ENCODE results near the gene TSPAN9.

DNA sequence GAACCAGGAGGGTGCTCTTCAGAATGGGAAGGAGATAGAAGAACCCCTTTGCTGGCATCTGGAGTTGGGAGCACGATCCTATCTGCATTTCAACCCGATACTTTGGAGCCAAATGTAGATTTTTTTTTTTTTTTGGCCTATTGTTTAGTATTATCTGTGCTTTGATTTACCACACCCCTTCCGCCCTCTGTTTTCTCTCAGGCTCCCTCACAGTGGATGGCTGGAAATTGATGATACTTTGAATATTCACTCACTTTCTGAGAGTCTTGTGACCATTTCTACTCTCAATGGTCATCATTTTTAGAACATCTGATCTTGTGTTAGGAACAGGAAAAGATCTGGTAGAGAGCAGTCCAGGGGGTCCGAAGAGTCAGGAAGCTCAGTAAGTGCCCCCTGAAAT lies 9.0 kb downstream of the TSPAN9 start:
- TF ChIP-seq, protein P1, sequence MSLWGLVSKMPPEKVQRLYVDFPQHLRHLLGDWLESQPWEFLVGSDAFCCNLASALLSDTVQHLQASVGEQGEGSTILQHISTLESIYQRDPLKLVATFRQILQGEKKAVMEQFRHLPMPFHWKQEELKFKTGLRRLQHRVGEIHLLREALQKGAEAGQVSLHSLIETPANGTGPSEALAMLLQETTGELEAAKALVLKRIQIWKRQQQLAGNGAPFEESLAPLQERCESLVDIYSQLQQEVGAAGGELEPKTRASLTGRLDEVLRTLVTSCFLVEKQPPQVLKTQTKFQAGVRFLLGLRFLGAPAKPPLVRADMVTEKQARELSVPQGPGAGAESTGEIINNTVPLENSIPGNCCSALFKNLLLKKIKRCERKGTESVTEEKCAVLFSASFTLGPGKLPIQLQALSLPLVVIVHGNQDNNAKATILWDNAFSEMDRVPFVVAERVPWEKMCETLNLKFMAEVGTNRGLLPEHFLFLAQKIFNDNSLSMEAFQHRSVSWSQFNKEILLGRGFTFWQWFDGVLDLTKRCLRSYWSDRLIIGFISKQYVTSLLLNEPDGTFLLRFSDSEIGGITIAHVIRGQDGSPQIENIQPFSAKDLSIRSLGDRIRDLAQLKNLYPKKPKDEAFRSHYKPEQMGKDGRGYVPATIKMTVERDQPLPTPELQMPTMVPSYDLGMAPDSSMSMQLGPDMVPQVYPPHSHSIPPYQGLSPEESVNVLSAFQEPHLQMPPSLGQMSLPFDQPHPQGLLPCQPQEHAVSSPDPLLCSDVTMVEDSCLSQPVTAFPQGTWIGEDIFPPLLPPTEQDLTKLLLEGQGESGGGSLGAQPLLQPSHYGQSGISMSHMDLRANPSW (CRISPR knock-in tag; IDR thresholded peaks at IDR 0.05): no peak
- TF ChIP-seq TCF3 (CRISPR knock-in tag; IDR thresholded peaks at IDR 0.05): no peak
- no peak for TF ChIP-seq TCF7 (IDR thresholded peaks at IDR 0.05; ENCODE audit: borderline replicate concordance)
- no peak for TF ChIP-seq STAT5B (CRISPR knock-in tag; IDR thresholded peaks at IDR 0.05)
- no peak for TF ChIP-seq ZNF232 (CRISPR knock-in tag; IDR thresholded peaks at IDR 0.05)
- TF ChIP-seq POLR2AphosphoS5 (IDR thresholded peaks at IDR 0.05; ENCODE audit: control insufficient read depth, insufficient read depth, low read depth, low read length): no peak
- TF ChIP-seq EHMT2 (IDR thresholded peaks at IDR 0.05): no peak
- TF ChIP-seq, protein P2, sequence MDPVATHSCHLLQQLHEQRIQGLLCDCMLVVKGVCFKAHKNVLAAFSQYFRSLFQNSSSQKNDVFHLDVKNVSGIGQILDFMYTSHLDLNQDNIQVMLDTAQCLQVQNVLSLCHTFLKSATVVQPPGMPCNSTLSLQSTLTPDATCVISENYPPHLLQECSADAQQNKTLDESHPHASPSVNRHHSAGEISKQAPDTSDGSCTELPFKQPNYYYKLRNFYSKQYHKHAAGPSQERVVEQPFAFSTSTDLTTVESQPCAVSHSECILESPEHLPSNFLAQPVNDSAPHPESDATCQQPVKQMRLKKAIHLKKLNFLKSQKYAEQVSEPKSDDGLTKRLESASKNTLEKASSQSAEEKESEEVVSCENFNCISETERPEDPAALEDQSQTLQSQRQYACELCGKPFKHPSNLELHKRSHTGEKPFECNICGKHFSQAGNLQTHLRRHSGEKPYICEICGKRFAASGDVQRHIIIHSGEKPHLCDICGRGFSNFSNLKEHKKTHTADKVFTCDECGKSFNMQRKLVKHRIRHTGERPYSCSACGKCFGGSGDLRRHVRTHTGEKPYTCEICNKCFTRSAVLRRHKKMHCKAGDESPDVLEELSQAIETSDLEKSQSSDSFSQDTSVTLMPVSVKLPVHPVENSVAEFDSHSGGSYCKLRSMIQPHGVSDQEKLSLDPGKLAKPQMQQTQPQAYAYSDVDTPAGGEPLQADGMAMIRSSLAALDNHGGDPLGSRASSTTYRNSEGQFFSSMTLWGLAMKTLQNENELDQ (CRISPR knock-in tag; IDR thresholded peaks at IDR 0.05; ENCODE audit: borderline replicate concordance): no peak
- no peak for TF ChIP-seq TAF1 (IDR thresholded peaks at IDR 0.05; ENCODE audit: control insufficient read depth, extremely low read depth, insufficient read depth, low read length, severe bottlenecking)
- no peak for TF ChIP-seq CHD1 (IDR thresholded peaks at IDR 0.05; ENCODE audit: low read length)

All from K562 (cell line).